NCI-H748 (cell line): ENCODE data around the gene INO80.

Source experiments
- DNase-seq: peaks from one replicate; lab custom pipeline; 2025; ENCODE audit not compliant: unreplicated experiment; lab: John Stamatoyannopoulos, UW

Gene INO80

DNA sequence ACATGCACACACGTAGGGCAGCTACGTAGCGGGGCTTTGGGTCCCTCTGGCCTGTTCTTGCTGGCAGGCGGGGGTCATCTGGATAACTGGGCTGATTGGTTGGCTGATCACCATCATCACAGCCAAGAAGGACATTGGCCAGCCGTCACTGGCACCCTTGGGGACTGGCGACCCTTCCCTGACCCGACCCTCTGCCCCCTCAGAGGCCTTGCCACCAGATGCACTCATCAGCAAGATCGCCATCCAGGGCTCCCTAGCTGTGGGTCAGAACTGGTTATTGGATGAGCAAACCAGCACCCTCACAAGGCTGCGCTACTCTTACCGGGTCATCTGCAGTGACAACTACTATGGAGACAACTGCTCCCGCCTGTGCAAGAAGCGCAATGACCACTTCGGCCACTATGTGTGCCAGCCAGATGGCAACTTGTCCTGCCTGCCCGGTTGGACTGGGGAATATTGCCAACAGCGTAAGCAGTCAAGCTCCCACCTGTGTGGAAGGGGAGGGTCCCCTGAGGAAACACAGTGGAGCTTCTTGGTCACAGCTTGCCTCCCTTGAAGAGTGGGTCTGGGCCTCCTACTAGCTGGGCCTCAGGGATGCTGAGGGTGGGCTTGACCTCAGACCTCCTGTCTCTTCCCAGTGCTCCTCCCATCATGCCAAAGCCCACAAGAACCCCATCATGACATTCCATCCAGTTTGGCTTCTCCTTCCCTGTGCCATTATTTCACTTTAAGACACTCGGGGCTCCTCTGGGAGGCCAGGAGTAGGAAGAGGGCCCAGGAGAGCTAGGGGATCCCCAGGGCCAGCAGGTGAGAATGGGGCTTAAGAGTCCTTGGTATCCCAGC lies 184.6 kb downstream of the INO80 start:
- peak; percentile 17 for DNase-seq

DNA sequence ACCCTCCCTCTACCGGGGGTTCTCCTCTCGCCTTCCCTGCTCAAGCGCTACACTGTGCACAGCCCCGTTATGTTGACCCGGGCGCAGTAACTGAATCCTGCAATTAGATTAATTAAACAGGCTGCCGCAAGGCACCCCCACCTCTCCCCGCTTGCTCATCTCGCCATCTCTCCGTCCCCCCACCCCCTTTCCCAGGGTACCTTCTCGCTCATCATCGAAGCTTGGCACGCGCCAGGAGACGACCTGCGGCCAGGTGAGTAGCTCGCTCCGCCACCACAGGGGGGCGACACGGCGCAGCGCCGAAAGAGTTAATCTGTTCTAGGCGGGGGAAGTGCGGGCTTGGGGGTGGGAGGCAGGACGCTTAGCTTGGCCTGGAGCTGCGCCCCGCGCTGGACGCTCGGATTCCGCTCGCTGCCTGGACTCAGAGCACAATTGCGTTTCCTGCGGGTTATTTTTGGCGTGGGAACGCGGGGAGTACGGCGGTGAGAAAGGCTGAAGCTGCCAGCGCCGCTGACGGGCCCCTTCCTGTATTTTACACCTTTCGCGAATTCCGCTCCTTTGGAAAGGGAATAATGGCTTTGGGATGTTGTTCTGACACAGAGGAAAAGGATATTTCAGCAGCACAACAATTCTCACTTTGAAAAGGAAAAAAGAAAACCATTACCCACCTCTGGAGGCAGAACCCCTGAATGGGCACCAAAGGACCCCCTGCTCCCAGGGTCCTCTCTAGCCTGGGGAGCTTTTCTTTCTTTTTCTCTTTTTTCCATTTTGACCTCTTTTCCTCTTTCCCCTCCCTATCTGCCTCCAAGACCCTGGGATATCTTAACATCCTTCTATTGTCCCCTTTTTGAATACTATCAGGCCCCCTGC lies 185.4 kb downstream of the INO80 start:
- peak; percentile 74 for DNase-seq

DNA sequence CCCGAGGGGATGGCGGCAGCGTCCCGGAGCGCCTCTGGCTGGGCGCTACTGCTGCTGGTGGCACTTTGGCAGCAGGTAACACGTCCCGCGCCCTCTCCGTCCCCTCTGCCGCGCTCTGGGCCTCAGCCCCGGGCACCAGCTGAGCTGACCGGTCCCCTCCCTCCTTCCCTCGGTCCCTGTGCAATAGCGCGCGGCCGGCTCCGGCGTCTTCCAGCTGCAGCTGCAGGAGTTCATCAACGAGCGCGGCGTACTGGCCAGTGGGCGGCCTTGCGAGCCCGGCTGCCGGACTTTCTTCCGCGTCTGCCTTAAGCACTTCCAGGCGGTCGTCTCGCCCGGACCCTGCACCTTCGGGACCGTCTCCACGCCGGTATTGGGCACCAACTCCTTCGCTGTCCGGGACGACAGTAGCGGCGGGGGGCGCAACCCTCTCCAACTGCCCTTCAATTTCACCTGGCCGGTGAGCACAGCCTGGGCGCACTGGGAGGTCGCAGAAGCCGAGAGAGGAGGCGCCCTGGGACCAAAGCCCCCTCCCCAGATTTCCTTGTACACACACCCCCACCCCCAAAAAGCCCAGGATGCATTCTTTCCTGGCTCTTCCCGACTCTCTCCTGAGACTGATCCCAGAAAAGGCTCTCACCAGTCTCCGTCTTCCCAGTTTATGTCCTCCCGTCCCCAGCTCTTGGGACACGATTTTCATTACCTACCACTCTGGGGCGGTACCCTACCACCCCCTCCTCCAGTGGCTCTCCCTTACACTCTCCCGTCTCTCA lies 186.2 kb downstream of the INO80 start:
- DNase-seq: peak; percentile 66
